ENCODE results near the gene TSPAN13.

The TSPAN13 gene

DNA sequence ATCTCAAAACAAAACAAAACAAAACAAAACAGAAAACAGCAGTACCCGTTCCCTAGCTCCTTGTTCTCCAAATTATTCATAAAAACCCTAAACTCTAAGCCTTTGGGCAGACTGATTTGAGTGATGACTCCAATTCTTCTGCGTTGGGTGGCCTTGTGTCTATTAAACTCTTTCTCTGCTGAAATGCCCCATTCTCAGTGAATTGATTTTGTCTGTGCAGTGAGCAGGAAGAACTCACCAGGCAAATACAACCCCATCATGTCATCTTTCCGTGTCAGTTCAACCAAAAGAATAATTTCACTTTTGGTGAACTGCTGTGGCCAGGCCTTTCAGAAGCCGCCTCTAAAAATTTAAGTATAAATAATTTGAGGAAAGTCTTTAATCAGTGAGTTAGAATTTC lies 18.5 kb upstream of the TSPAN13 start:
- Histone ChIP-seq H3K27ac (ENCODE audit: low read depth, low read length) (no peak overlapping the region), H3F3A (ENCODE audit: control insufficient read depth, insufficient read depth) (no peaks in the 10 kb centered on the region), H3K9me2 (replicated peaks; ENCODE audit: control insufficient read depth, low read length) (no peaks in the 10 kb centered on the region), H3K4me1 (ENCODE audit: control insufficient read depth, low read length) (no peaks in the 10 kb centered on the region), H4K20me1 (ENCODE audit: control insufficient read depth, insufficient read depth, low read depth, low read length) (no peaks in the 10 kb centered on the region), H3K27me3 (ENCODE audit: control insufficient read depth, low read length) (no peaks in the 10 kb centered on the region), H3K79me2 (ENCODE audit: control insufficient read depth, low read length) (no peaks in the 10 kb centered on the region), H3K9me3 (ENCODE audit: control insufficient read depth, insufficient read depth, low read length) (no peaks in the 10 kb centered on the region), H3K4me2 (ENCODE audit: low read length) (no peak overlapping the region), H3K36me3 (ENCODE audit: control insufficient read depth, low read length) (no peaks in the 10 kb centered on the region), H3K4me3 (ENCODE audit: low read length) (no peak overlapping the region)
- no peak for TF ChIP-seq CTCF (IDR thresholded peaks at IDR 0.05; ENCODE audit: low read depth, low read length, poor library complexity, severe bottlenecking)
- no peak for TF ChIP-seq EZH2phosphoT487 (IDR thresholded peaks at IDR 0.05; ENCODE audit: borderline replicate concordance, low read length)

- H3K4me3 ChIP-seq (ENCODE audit: low read length) = no peak overlapping the region
- H3K9me3 ChIP-seq (ENCODE audit: control insufficient read depth, insufficient read depth, low read length) = no peaks in the 10 kb centered on the region
- H3K36me3 ChIP-seq (ENCODE audit: control insufficient read depth, low read length) = no peaks in the 10 kb centered on the region
- H3K27ac ChIP-seq (ENCODE audit: low read depth, low read length) = no peak overlapping the region
- TF ChIP-seq CTCF (IDR thresholded peaks at IDR 0.05; ENCODE audit: low read depth, low read length, poor library complexity, severe bottlenecking) = no peak
- no peak for TF ChIP-seq EZH2phosphoT487 (IDR thresholded peaks at IDR 0.05; ENCODE audit: borderline replicate concordance, low read length)
- no peaks in the 10 kb centered on the region for H3K79me2 ChIP-seq (ENCODE audit: control insufficient read depth, low read length)
- H3K9me2 ChIP-seq (replicated peaks; ENCODE audit: control insufficient read depth, low read length) = no peaks in the 10 kb centered on the region
- H3K4me1 ChIP-seq (ENCODE audit: control insufficient read depth, low read length) = no peaks in the 10 kb centered on the region
- no peaks in the 10 kb centered on the region for H3K27me3 ChIP-seq (ENCODE audit: control insufficient read depth, low read length)
- no peaks in the 10 kb centered on the region for H4K20me1 ChIP-seq (ENCODE audit: control insufficient read depth, insufficient read depth, low read depth, low read length)
- no peak overlapping the region for H3K4me2 ChIP-seq (ENCODE audit: low read length)
- no peaks in the 10 kb centered on the region for H3F3A ChIP-seq (ENCODE audit: control insufficient read depth, insufficient read depth)
Observed at GRCh38 chr7:16738011-16738688, 15.4 kb upstream of the TSPAN13 start.

DNA sequence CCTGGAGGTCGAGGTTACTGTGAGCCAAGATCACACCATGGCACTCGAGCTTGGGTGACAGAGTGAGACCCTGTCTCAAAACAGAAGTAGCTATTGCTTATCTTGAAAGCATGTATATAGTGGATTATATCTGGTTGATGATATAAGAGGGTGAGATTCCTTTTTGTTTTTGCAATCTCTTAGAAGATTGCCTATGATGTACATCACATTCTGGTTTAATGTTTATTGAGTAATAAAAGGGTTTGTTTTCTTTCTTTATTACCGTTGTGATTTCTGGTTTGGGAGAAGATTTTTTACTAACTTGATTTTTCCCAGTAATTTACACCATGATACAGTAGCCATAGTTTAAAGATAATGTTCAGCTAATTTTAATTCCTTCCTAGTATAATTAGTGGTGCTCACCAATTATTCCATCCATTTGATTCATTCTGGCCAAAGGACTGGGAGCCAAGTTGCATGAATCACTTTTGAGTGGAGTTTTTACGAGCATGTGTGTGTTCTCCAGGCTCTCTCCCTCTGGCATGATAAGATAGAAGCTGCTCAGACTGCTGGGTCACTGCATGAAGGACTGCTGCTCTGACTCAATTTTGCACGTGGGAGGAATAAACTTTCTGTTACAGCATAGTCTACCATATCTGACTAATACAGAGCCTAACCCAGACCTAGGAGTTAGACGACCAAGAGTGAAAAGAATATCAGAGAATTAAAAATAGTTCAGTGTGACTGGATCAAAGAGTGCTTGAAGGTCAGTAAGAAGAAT lies 13.5 kb upstream of the TSPAN13 start:
- Histone ChIP-seq H3K4me1 (ENCODE audit: control insufficient read depth, low read length) (no peaks in the 10 kb centered on the region), H3K27ac (ENCODE audit: low read depth, low read length) (no peak overlapping the region), H3K9me3 (ENCODE audit: control insufficient read depth, insufficient read depth, low read length) (no peaks in the 10 kb centered on the region), H3K36me3 (ENCODE audit: control insufficient read depth, low read length) (no peaks in the 10 kb centered on the region), H3K79me2 (ENCODE audit: control insufficient read depth, low read length) (no peaks in the 10 kb centered on the region), H3K27me3 (ENCODE audit: control insufficient read depth, low read length) (no peaks in the 10 kb centered on the region), H3K9me2 (replicated peaks; ENCODE audit: control insufficient read depth, low read length) (no peaks in the 10 kb centered on the region), H4K20me1 (ENCODE audit: control insufficient read depth, insufficient read depth, low read depth, low read length) (no peaks in the 10 kb centered on the region), H3K4me3 (ENCODE audit: low read length) (no peak overlapping the region), H3K4me2 (ENCODE audit: low read length) (no peak overlapping the region), H3F3A (ENCODE audit: control insufficient read depth, insufficient read depth) (no peaks in the 10 kb centered on the region)
- TF ChIP-seq EZH2phosphoT487 (IDR thresholded peaks at IDR 0.05; ENCODE audit: borderline replicate concordance, low read length) (no peak), CTCF (IDR thresholded peaks at IDR 0.05; ENCODE audit: low read depth, low read length, poor library complexity, severe bottlenecking) (no peak)

Data from DOHH2 (cell line).